SK-N-SH (cell line): ENCODE results near the gene ZMIZ1. TPM values are rescaled to one million over a fixed set of nuclear protein-coding genes. Genes with fewer than 3 reads are reported as not detected.
A peak's percentile ranks its signal among the peaks of the same experiment; 100 is the strongest.

Experiments used
- CTCF ChIA-PET: fragments of 300-600, 350-600 bp; formaldehyde crosslinking; extraction: SDS; loops from one replicate; lab custom pipeline; 2021; lab: Yijun Ruan, JAX
- POLR2A ChIA-PET: fragments of 350-600 bp; sonication (Branson Sonifier 250); formaldehyde crosslinking; extraction: SDS; loops from one replicate; lab custom pipeline; 2020; ENCODE audit warnings: antibody characterized with exemption, inconsistent platforms; lab: Yijun Ruan, JAX
- DNase-seq: peaks from one replicate; pipeline ENCODE4 v3.0.0; 2012
- H2AFZ ChIP-seq: fragments of 200-600 bp; sonication (generic); 2 replicates; pipeline ENCODE4 v1.8.1; 2016; ENCODE audit warnings: antibody characterized with exemption, mild to moderate bottlenecking, low read depth
- H3F3A ChIP-seq: fragments of 200-600 bp; sonication (generic); replicated peaks from 2 replicates; pipeline ENCODE3; 2016; ENCODE audit warnings: antibody characterized with exemption, mild to moderate bottlenecking; ENCODE audit not compliant: insufficient read depth
- H3K27ac ChIP-seq, 2 experiments: fragments of 200-500 bp in 1 of 2; fragments of 200-600 bp in 1 of 2; sonication (Bioruptor generic) in 1 of 2; sonication (generic), shearing (Covaris generic) in 1 of 2; 2 replicates each; pipeline versions ENCODE4 v1.5.1 to v1.6.1; 2014 to 2016; ENCODE audit warnings: low read depth in 2 of 2, inconsistent platforms in 1 of 2, low read length in 1 of 2, mild to moderate bottlenecking in 1 of 2, mixed read lengths in 1 of 2
- H3K27me3 ChIP-seq: fragments of 200-600 bp; sonication (generic), shearing (Covaris generic); 2 replicates; pipeline ENCODE4 v1.6.1; 2016; ENCODE audit warnings: mixed run types; ENCODE audit not compliant: insufficient read depth
- H3K36me3 ChIP-seq, 2 experiments: fragments of 200-500 bp in 1 of 2; fragments of 200-600 bp in 1 of 2; sonication (Bioruptor generic) in 1 of 2; sonication (generic) in 1 of 2; replicated peaks in 1 of 2; 2 replicates each; pipeline versions ENCODE3 to v1.5.1; 2014 to 2016; ENCODE audit warnings: low read length in 1 of 2, mild to moderate bottlenecking in 1 of 2; ENCODE audit not compliant: insufficient read depth in 2 of 2, control insufficient read depth in 1 of 2
- H3K4me1 ChIP-seq, 2 experiments: fragments of 200-500 bp in 1 of 2; fragments of 200-600 bp in 1 of 2; sonication (Bioruptor generic) in 1 of 2; sonication (generic), shearing (Covaris generic) in 1 of 2; 2 replicates each; pipeline versions ENCODE4 v1.5.1 to v1.6.1; 2014 to 2016; ENCODE audit warnings: low read depth in 1 of 2, low read length in 1 of 2, mixed run types in 1 of 2; ENCODE audit not compliant: insufficient read depth in 2 of 2, control insufficient read depth in 1 of 2
- H3K4me2 ChIP-seq: fragments of 200-600 bp; sonication (generic), shearing (Covaris generic); 2 replicates; pipeline ENCODE4 v1.6.1; 2017; ENCODE audit warnings: mixed run types
- H3K4me3 ChIP-seq, 2 experiments: fragments of 200-500 bp in 1 of 2; fragments of 200-600 bp in 1 of 2; sonication (Bioruptor generic) in 1 of 2; sonication (generic), shearing (Covaris generic) in 1 of 2; 2 replicates each; pipeline versions ENCODE4 v1.5.1 to v1.8.1; 2014 to 2016; ENCODE audit warnings: low read depth in 2 of 2, inconsistent platforms in 1 of 2, low read length in 1 of 2, mild to moderate bottlenecking in 1 of 2, mixed read lengths in 1 of 2, moderate library complexity in 1 of 2
- H3K79me2 ChIP-seq: fragments of 200-600 bp; sonication (generic); 2 replicates; pipeline ENCODE4 v1.8.1; 2017; ENCODE audit warnings: mild to moderate bottlenecking; ENCODE audit not compliant: insufficient read depth
- H3K9ac ChIP-seq: fragments of 200-600 bp; sonication (generic); 2 replicates; pipeline ENCODE4 v1.6.1; 2017; ENCODE audit warnings: mixed run types
- H3K9me2 ChIP-seq: fragments of 200-600 bp; sonication (generic); 2 replicates; pipeline ENCODE4 v1.6.1; 2017; ENCODE audit warnings: mixed run types
- H3K9me3 ChIP-seq: fragments of 200-600 bp; sonication (generic); 2 replicates; pipeline ENCODE4 v1.6.1; 2017; ENCODE audit warnings: mixed run types, mild to moderate bottlenecking, moderate library complexity
- H4K20me1 ChIP-seq: fragments of 200-600 bp; sonication (generic); 2 replicates; pipeline ENCODE4 v1.6.1; 2017; ENCODE audit warnings: mild to moderate bottlenecking, mixed run types; ENCODE audit not compliant: insufficient read depth
- CHD2 ChIP-seq: fragments of 150-350 bp; IDR thresholded peaks from 2 replicates; pipeline ENCODE4 v1.6.1; 2018; ENCODE audit warnings: low read length; ENCODE audit not compliant: partially characterized antibody
- ELF1 ChIP-seq: IDR thresholded peaks from 2 replicates; pipeline ENCODE4 v1.4.0; 2012
- EP300 ChIP-seq, 2 experiments: IDR thresholded peaks; 2 replicates each; pipeline versions ENCODE4 v1.4.0 to v1.6.1; 2012; ENCODE audit warnings: borderline replicate concordance in 1 of 2, low read depth in 1 of 2, low read length in 1 of 2
- EZH2phosphoT487 ChIP-seq: fragments of 200-600 bp; sonication (generic); IDR thresholded peaks from 2 replicates; pipeline ENCODE4 v1.6.1; 2017; ENCODE audit warnings: low read depth, mixed run types, mild to moderate bottlenecking, antibody characterized with exemption, moderate library complexity, borderline replicate concordance
- IRF3 ChIP-seq: fragments of 150-350 bp; IDR thresholded peaks from 2 replicates; pipeline ENCODE4 v1.6.1; 2016; ENCODE audit warnings: mild to moderate bottlenecking, low read depth, low read length
- JUND ChIP-seq: IDR thresholded peaks from 2 replicates; pipeline ENCODE4 v1.4.0; 2012
- MAX ChIP-seq: IDR thresholded peaks from 2 replicates; pipeline ENCODE4 v1.4.0; 2012; ENCODE audit warnings: low read depth
- MXI1 ChIP-seq: IDR thresholded peaks from 2 replicates; pipeline ENCODE4 v1.6.1; 2012; ENCODE audit warnings: mild to moderate bottlenecking, low read depth, low read length, improper control_type of control experiment
- RAD21 ChIP-seq: IDR thresholded peaks from 2 replicates; pipeline ENCODE4 v1.6.1; 2012; ENCODE audit warnings: mild to moderate bottlenecking, low read length
- RFX5 ChIP-seq: IDR thresholded peaks from 2 replicates; pipeline ENCODE4 v1.6.1; 2012; ENCODE audit warnings: mild to moderate bottlenecking, improper control_type of control experiment, low read length
- SIN3A ChIP-seq: IDR thresholded peaks from 2 replicates; pipeline ENCODE4 v1.6.1; 2012; ENCODE audit warnings: low read depth, mild to moderate bottlenecking, low read length, moderate library complexity, borderline replicate concordance
- TCF12 ChIP-seq: IDR thresholded peaks from 2 replicates; pipeline ENCODE4 v1.4.0; 2012
- WGBS: methylation state at CpG from one replicate; pipeline ENCODE4 v1.1.6; 2017; ENCODE audit warnings: low lambda C conversion rate; 5-methylcytosine and 5-hydroxymethylcytosine counted together
- polyA plus RNA-seq, 3 experiments: library from polyadenylated mRNA; depleted of rRNA; stranded (reverse); fragments of >200 nt; gene quantifications; 2 replicates each; pipeline ENCODE4 v1.2.3, GENCODE V29; 2012
- TF ChIP-seq, protein P1 (sequence below): fragments of 150-350 bp; IDR thresholded peaks from 2 replicates; pipeline ENCODE4 v1.6.1; 2017; ENCODE audit warnings: antibody characterized with exemption, low read length, low read depth, borderline replicate concordance
- TF ChIP-seq, protein P2 (sequence below): IDR thresholded peaks from 2 replicates; pipeline ENCODE4 v1.6.1; 2012; ENCODE audit warnings: mild to moderate bottlenecking, low read depth, low read length, moderate library complexity
- TF ChIP-seq, protein P3 (sequence below): IDR thresholded peaks from 2 replicates; pipeline ENCODE4 v1.4.0; 2012; ENCODE audit warnings: low read depth, borderline replicate concordance
- TF ChIP-seq, protein P4 (sequence below): IDR thresholded peaks from 2 replicates; pipeline ENCODE4; 2012

The ZMIZ1 gene
- polyA plus RNA-seq, 1 of the 3 experiments (the other 2 are of a cell fraction), result 23.5 TPM

- TF ChIP-seq, protein P1, sequence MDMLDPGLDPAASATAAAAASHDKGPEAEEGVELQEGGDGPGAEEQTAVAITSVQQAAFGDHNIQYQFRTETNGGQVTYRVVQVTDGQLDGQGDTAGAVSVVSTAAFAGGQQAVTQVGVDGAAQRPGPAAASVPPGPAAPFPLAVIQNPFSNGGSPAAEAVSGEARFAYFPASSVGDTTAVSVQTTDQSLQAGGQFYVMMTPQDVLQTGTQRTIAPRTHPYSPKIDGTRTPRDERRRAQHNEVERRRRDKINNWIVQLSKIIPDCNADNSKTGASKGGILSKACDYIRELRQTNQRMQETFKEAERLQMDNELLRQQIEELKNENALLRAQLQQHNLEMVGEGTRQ, result no peak
- TF ChIP-seq JUND (no peak), MAX (no peak)
- TF ChIP-seq, all 33 proteins: peak for 0
These were observed 243.0 kb downstream of the ZMIZ1 start (continued) for GRCh38 chr10:79311581-79312407.

GRCh38 chr10:79312601-79313187, 243.9 kb downstream of the ZMIZ1 start:
- Histone ChIP-seq H3K4me1 (peaks cover 12 to 68% of the 10 kb centered on the region in 2 experiments; a peak in 2 of 4 replicates), H3K4me2 (no peak overlapping the region), H3K79me2 (no peaks in the 10 kb centered on the region), H3K27me3 (no peaks in the 10 kb centered on the region), H3K9ac (no peak overlapping the region), H3K9me3 (no peaks in the 10 kb centered on the region), H3F3A (peaks cover 34% of the 10 kb centered on the region), H3K36me3 (peaks cover 11 to 68% of the 10 kb centered on the region in 2 experiments), H3K27ac (peak overlapping the region in 1 of 2 experiments; percentile 47; a peak in 1 of 4 replicates), H3K4me3 (no peak overlapping the region), H3K9me2 (no peaks in the 10 kb centered on the region), H2AFZ (no peak overlapping the region), H4K20me1 (0 out of 2 replicates have a peak, but pooled peaks cover 4% of the 10 kb centered on the region)
- POLR2A ChIA-PET, result no interaction called here
- WGBS, result 97% methylated on average over 21 of the region's 22 CpGs
- DNase-seq, result peak; percentile 21
- CTCF ChIA-PET, result interaction anchor here (1.2 kb wide), 1 partner anchor 65 kb away, joined by 3 read pairs; no protein-coding TSS in a partner anchor
- TF ChIP-seq RFX5, result no peak
- no peak for TF ChIP-seq EZH2phosphoT487
- no peak for TF ChIP-seq RAD21
- TF ChIP-seq TCF12, result no peak
- no peak for TF ChIP-seq IRF3
- TF ChIP-seq, protein P2, sequence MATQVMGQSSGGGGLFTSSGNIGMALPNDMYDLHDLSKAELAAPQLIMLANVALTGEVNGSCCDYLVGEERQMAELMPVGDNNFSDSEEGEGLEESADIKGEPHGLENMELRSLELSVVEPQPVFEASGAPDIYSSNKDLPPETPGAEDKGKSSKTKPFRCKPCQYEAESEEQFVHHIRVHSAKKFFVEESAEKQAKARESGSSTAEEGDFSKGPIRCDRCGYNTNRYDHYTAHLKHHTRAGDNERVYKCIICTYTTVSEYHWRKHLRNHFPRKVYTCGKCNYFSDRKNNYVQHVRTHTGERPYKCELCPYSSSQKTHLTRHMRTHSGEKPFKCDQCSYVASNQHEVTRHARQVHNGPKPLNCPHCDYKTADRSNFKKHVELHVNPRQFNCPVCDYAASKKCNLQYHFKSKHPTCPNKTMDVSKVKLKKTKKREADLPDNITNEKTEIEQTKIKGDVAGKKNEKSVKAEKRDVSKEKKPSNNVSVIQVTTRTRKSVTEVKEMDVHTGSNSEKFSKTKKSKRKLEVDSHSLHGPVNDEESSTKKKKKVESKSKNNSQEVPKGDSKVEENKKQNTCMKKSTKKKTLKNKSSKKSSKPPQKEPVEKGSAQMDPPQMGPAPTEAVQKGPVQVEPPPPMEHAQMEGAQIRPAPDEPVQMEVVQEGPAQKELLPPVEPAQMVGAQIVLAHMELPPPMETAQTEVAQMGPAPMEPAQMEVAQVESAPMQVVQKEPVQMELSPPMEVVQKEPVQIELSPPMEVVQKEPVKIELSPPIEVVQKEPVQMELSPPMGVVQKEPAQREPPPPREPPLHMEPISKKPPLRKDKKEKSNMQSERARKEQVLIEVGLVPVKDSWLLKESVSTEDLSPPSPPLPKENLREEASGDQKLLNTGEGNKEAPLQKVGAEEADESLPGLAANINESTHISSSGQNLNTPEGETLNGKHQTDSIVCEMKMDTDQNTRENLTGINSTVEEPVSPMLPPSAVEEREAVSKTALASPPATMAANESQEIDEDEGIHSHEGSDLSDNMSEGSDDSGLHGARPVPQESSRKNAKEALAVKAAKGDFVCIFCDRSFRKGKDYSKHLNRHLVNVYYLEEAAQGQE, result no peak
- TF ChIP-seq CHD2, result no peak
- TF ChIP-seq EP300 (IDR thresholded peaks at IDR 0.05; ENCODE audit: borderline replicate concordance in 1 of 2, low read depth in 1 of 2, low read length in 1 of 2), result no peak
- TF ChIP-seq, protein P3, sequence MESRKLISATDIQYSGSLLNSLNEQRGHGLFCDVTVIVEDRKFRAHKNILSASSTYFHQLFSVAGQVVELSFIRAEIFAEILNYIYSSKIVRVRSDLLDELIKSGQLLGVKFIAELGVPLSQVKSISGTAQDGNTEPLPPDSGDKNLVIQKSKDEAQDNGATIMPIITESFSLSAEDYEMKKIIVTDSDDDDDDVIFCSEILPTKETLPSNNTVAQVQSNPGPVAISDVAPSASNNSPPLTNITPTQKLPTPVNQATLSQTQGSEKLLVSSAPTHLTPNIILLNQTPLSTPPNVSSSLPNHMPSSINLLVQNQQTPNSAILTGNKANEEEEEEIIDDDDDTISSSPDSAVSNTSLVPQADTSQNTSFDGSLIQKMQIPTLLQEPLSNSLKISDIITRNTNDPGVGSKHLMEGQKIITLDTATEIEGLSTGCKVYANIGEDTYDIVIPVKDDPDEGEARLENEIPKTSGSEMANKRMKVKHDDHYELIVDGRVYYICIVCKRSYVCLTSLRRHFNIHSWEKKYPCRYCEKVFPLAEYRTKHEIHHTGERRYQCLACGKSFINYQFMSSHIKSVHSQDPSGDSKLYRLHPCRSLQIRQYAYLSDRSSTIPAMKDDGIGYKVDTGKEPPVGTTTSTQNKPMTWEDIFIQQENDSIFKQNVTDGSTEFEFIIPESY, result no peak
- TF ChIP-seq SIN3A, result no peak
- no peak for TF ChIP-seq ELF1
- TF ChIP-seq MXI1, result no peak
- TF ChIP-seq, protein P1, result no peak
- TF ChIP-seq, protein P4, sequence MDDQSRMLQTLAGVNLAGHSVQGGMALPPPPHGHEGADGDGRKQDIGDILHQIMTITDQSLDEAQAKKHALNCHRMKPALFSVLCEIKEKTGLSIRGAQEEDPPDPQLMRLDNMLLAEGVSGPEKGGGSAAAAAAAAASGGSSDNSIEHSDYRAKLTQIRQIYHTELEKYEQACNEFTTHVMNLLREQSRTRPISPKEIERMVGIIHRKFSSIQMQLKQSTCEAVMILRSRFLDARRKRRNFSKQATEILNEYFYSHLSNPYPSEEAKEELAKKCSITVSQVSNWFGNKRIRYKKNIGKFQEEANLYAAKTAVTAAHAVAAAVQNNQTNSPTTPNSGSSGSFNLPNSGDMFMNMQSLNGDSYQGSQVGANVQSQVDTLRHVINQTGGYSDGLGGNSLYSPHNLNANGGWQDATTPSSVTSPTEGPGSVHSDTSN, result no peak
